GM19395 (cell line): ENCODE measurements around the gene XKR8.
"Not testable (repeated sequence)": the region's sequence is repeated elsewhere in the genome, so short reads cannot be mapped to it uniquely, and the experiment has no call there.

ENCODE experiments used
- ATAC-seq: cut with Tn5 transposase; IDR thresholded peaks from one replicate; pipeline ENCODE4 v1.9.1; 2021; ENCODE audit warnings: mild to moderate bottlenecking, moderate library complexity; ENCODE audit not compliant: unreplicated experiment

XKR8 gene

GRCh38 chr1:27990920-27991537 lies 31.3 kb downstream of the XKR8 start:
- no peak for ATAC-seq

GRCh38 chr1:27992276-27992675 lies 32.5 kb downstream of the XKR8 start:
- ATAC-seq, result no peak

- no peak for ATAC-seq
These were observed 33.5 kb downstream of the XKR8 start for GRCh38 chr1:27993241-27993640.

DNA sequence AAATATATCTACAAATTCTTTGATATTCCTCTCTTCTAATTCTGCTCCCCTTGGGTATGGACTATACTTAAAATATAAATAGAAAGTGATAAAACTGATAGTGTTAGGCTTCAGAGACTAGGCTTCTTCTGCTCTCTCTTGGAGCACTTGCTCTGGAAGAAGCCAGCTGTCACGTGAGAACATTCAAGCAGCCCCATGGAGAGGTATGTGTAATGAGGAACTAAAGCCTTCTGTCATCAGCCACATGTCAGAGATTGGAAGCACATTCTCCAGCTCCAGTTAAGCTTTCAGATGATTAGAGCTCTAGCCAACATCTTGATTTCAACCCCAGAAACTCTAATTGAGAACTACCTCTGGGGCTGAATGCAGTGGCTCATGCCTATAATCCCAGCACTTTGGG lies 34.3 kb downstream of the XKR8 start:
- no peak for ATAC-seq

- ATAC-seq, result not testable (repeated sequence)
These were observed 34.8 kb downstream of the XKR8 start for GRCh38 chr1:27994526-27994925.

- no peak for ATAC-seq
These were observed 39.3 kb downstream of the XKR8 start for GRCh38 chr1:27999055-27999454.

- no peak for ATAC-seq
These were observed 42.8 kb downstream of the XKR8 start for GRCh38 chr1:28002600-28002999.

- ATAC-seq, result not testable (repeated sequence)
These were observed 43.3 kb downstream of the XKR8 start for GRCh38 chr1:28003117-28003516.

DNA sequence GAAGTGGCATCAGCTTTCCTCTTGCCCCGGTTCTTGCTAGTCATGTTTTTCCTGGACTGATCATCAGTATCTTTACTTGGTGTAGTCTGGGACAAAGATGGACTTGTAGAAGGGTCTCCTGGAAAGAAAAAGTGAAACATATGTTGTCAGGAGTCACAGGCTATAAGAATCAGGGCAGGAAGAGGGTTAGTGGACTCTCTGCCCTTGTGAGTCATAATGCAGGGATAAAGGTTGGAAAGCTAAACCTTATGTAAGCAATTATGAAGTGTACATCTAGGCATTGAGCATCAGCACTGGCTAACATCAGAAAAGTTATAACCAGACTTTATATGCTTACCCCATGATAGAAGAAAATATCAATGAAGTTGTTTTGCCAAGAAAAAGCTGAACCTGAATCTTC lies 51.2 kb downstream of the XKR8 start:
- no peak for ATAC-seq
